ENCODE data around the gene ZNF500.

The ZNF500 gene

DNA sequence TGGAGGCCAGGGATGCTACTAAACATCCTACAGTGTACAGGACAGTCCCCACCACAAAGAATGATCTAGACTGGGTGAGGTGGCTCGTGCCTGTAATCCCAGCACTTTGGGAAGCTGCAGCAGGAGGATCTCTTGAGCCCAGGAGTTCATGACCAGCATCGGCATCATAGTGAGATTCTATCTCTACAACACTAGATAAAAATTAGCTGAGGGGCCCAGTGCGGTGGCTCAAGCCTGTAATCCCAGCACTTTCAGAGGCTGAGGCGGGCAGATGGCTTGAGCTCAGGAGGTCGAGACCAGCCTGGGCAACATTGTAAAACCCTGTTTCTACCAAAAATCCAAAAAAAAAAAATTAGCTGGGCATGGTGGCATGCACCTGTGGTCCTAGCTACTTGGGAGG is 5.4 kb upstream of the ZNF500 start:
- DNase-seq (ENCODE audit: low spot score) = no peak

DNA sequence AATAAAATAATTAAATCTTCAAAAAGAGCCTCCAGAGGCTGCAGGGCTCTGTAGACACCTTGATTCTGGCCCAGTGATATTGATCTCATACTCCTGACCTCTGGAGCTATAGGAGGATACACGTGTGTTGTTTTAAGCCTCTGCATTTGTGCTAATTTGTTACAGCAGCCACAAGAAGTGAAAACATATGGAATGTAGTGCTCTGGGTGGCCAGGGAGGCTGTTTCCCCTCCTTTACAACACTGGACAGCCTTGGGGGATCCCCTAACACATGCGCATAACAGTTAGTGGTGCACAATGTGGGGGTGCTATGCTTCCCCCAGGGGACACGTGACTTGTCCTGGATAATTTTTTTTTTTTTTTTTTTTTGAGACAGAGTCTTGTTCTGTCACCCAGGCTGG is 4.7 kb upstream of the ZNF500 start:
- no peak for DNase-seq (ENCODE audit: low spot score)

DNA sequence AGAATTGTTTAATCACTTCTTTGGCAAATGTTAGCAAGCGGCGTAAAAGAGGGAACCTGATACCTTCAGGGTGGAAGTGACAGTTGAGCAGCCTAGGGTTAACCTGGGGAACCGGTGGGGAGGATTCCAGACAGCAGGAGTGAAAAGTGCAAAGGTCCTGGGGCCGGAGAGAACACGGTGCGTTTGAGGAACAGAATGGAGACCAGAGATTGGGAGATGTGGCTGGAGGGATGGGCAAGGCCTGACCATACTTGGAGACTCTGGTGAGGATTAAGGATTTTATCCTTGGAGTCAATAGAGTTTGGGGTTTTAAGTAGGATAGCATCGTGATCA is 2.3 kb upstream of the ZNF500 start:
- no peak for DNase-seq (ENCODE audit: low spot score)

GRCh38 chr16:4768549-4769305 is 1.8 kb upstream of the ZNF500 start:
- DNase-seq (ENCODE audit: low spot score) = peak; percentile 94

GRCh38 chr16:4767872-4768548 is 1.0 kb upstream of the ZNF500 start:
- DNase-seq (ENCODE audit: low spot score) = no peak

GRCh38 chr16:4765511-4766474 is 1.2 kb downstream of the ZNF500 start:
- DNase-seq (ENCODE audit: low spot score) = no peak

DNA sequence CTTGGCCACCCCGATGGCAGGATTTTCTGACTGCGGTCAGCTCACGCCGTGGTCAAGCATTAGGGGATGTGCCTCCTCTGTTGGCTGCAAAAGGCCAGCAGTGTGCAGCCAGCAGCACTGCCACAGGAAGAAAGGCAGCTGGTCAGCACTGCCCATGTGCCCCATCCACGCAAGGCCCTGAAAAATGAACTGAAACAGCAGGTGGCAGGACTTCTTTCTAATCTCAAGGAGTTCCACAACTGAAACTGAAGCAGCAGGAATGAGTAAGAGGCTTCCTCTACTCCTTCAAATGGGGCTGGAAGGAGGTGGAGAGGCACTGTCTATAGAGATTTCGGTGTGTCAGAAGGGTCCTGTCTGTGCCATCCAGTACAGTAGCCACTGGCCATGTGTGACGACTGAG is 3.2 kb downstream of the ZNF500 start:
- no peak for DNase-seq (ENCODE audit: low spot score)

DNA sequence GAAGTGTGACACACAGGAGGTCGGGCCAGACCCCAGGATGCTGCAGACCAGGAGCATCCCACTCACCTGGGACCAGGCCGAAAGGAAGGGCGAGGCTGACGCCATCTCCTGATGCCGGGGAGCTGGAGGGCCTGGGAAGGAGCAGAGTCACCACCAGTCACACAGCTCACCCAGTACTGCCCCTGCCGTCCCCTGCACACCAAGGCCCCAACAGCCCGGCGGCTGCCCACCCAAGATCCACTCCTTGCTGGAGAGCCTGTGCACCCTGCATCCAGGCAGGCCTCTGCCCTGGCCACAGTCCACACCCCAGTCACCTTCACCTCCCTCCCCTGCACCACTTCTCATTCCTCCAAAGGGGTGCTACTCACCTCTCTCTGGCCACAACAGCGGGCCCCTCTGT is 4.8 kb downstream of the ZNF500 start:
- no peak for DNase-seq (ENCODE audit: low spot score)

DNA sequence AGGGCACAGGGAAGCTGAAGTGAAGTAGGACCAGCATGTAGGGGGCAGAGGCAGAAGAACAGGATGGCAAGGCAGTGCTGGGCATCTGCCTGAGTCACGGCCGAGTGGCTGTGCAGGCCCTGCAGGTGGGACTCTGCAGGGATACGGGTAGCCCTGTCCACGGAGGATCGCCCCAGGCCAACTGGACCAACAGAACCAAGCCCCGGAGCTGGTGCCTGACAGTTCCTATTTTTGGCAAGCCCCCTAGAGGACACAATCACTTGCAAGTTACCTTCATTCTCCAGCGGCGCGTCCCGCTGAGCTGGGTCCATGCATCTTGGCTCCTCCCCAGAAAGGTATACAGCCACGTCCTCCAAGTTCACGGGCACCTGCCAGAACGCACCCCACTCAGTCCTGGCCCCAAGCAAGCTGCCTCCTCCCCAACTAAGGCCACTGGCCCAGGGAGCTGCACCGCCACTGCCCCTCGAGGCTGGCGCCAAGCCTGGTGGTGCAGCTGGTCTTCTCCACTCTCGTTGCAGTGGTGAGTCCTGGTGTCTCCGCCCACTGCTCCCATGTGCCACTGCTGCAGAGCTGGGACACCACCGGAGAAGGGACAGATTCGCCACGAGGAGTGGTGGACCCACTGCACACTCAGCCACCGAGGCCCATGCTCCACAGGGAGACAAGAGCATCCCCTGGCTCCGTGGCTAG is 6.6 kb downstream of the ZNF500 start:
- no peak for DNase-seq (ENCODE audit: low spot score)

DNA sequence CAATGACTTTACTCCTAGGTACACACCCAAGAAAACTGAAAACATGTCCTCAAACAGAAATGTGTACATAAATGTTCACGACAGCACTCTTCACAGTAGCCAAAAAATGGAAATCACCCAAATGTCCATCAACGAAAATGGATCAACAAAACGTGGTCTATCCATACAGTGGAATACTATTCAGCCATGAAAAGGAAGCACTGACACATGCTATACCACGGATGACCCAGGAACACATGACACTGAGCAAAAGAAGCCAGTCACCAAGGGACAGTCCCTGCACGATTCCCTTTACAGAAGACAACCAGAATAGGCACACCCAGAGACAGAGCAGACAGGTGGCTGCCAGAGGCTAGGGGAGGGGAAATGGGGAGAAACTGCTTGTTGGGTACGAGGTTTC is 11.3 kb downstream of the ZNF500 start:
- no peak for DNase-seq (ENCODE audit: low spot score)

DNA sequence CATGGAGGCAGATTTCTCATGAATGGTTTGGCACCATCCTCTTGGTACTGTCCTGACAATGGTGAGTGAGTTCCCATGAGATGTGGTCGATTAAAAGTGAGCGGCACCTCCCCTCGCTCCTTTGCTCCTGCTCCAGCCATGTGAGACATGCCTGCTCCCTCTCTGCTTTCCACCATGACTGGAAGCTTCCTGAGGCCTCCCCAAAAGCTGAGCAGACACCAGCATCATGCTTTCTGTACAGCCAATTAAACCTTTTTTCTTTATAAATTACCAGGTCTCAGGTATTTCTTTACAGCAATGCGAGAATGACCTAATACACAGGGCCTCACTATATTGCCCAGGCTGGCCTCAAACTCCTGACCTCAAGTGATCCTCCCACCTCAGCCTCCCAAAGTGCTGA is 12.1 kb downstream of the ZNF500 start:
- DNase-seq (ENCODE audit: low spot score) = no peak

- no peak for DNase-seq (ENCODE audit: low spot score)
Observed at GRCh38 chr16:4753227-4753626, 13.7 kb downstream of the ZNF500 start.

DNA sequence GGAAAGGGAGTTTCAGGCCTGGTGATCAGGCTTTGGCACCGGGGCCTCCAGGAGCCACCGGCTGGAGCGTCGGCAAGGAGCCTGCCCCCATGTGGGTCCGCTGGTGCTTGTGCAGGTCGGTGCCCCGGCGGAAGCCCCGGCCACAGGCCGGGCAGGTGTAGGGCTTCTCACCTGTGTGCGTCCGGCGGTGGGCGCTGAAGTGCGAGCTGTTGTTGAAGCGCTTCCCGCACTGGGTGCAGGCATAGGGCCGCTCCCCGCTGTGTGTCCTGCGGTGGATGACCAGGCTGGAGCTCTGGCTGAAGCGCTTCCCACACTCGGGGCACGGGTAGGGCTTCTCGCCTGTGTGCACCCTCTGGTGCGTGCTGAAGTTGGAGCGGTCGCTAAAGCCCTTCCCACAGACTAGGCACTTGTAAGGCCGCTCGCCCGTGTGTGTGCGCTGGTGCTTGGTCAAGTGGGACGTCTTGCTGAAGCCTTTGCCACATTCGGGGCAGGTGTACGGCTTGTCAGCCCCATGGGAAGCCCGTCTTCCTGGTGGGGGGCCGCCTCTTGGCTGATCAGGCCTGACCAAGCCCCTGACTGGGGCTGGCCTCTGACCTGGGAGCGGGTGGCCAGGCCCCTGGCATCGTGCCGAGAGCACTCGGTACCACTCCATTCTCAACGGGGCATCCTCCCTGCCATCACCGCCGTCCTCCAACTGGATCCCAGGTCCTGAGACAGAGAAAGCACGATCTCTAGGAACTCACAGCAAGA is 14.4 kb downstream of the ZNF500 start:
- no peak for DNase-seq (ENCODE audit: low spot score)

GRCh38 chr16:4750896-4751295 is 16.1 kb downstream of the ZNF500 start:
- DNase-seq (ENCODE audit: low spot score) = no peak

GRCh38 chr16:4749700-4750257 is 17.2 kb downstream of the ZNF500 start:
- no peak for DNase-seq (ENCODE audit: low spot score)

GRCh38 chr16:4748682-4749411 is 18.1 kb downstream of the ZNF500 start:
- no peak for DNase-seq (ENCODE audit: low spot score)

DNA sequence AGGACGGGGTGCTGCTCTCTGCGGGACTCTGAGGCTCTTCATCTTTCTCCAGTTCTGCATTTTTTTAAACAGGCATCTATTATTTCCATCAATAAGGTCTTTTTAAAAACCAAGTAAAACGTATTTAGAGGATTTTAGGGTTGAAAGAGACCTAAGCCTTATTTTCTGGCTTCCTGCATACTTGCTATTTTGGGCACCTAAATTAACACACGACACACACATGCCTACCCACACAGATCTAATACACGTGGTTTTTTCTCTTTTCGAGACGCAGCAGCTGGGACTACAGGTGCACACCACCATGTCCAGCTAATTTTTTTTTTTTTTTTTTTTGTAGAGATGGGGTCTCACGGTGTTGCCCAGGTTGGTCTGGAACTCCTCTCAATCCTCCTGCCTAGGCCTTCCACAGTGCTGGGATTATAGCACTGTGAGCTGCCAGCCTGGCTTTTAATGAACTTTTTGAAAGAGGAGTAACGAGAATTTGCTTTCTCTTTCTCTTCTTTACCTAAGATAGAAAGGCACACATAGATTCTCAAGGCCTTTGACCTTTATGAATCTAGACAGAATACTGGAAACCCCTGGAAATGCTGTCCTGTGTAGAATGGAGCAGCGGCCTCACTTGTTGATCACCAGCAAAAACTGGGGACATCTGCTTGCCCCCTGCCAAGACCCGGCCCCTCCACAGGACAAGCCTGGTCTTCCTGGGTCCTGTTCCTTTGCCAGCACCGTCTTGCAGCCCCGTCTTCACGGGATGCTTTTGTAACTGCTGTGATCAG is 18.9 kb downstream of the ZNF500 start:
- DNase-seq (ENCODE audit: low spot score) = no peak

GRCh38 chr16:4746991-4747574 is 19.9 kb downstream of the ZNF500 start:
- DNase-seq (ENCODE audit: low spot score) = no peak

DNA sequence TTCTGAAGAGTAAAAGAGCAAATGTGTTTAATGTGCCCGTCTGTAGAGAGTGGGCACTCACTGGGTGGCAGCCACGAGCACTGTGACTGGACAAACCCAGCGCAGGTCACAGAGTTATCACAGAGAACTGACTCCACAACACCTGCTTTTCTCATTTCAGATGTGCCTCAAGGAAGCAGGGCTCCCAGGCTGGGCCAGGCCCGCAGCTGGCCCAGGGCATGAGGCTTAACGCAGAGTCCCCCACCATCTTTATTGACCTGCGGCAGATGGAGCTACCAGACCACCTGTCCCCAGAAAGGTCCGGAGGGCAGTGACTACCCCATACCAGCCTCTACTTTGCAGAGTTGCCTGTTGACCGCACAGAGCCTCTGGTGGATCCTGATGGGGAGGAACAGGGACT is 20.7 kb downstream of the ZNF500 start:
- DNase-seq (ENCODE audit: low spot score) = no peak

DNA sequence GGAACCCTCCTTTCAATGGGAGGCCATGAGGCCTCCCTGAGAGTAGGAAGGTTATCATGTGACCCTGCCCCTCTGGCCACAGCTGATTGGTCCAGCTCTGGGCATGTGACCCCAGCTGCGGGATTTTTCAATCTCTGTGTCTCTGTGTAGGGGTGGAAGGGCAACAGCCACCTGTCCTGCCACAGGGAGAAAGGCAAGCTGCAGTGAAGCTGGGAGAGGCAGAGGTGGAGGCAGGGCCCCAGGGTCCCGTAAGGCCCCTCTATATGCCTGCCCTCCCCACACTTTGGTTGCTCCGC is 21.7 kb downstream of the ZNF500 start:
- no peak for DNase-seq (ENCODE audit: low spot score)
